Endothelial cell of umbilical vein (primary cell): Measurements from ENCODE around the gene CFAP100. TPM values are rescaled to one million over a fixed set of nuclear protein-coding genes. Genes with fewer than 3 reads are reported as not detected.

Source experiments
- BruUV-seq: library from RNA; stranded (reverse); fragments of 400-500 nt; replicated peaks from 2 replicates; lab custom pipeline; 2021; lab: Mats Ljungman, UMichigan
- CTCF ChIA-PET: fragments of 300-600, 350-600 bp; sonication (Branson Sonifier 250); formaldehyde crosslinking; loops from one replicate; lab custom pipeline; 2021; ENCODE audit warnings: antibody characterized with exemption, inconsistent platforms; lab: Charles Lee
- POLR2A ChIA-PET: fragments of 300-600, 350-600 bp; sonication (Branson Sonifier 250); formaldehyde crosslinking; loops from one replicate; lab custom pipeline; 2021; ENCODE audit warnings: antibody characterized with exemption, inconsistent platforms; lab: Charles Lee
- DNase-seq: peaks from one replicate; pipeline ENCODE4 v3.0.0-alpha.2; 2011; ENCODE audit warnings: low read depth, low spot score
- FAIRE-seq: peaks from 2 replicates; lab custom pipeline; 2011; peaks lifted over from hg19 to GRCh38; lab: Jason Lieb, UNC
- H2AFZ ChIP-seq: 2 replicates; pipeline ENCODE4 v1.6.0; 2012; ENCODE audit warnings: low read depth, low read length, control low read depth, inconsistent platforms
- H3K27ac ChIP-seq: 2 replicates; pipeline ENCODE4 v1.5.1; 2011; ENCODE audit warnings: low read depth, mild to moderate bottlenecking, control low read depth, low read length, moderate library complexity; ENCODE audit not compliant: insufficient read depth
- H3K27me3 ChIP-seq, 2 experiments: 2 replicates each; pipeline versions ENCODE4 v1.6.0 to v1.6.1; 2011; ENCODE audit warnings: low read length in 2 of 2, mixed read lengths in 1 of 2; ENCODE audit not compliant: control insufficient read depth in 2 of 2, insufficient read depth in 2 of 2
- H3K36me3 ChIP-seq, 2 experiments: 2 replicates in 1 of 2; 3 replicates in 1 of 2; pipeline ENCODE4 v1.5.1; 2011; ENCODE audit warnings: low read length in 2 of 2, mild to moderate bottlenecking in 1 of 2, moderate library complexity in 1 of 2; ENCODE audit not compliant: control insufficient read depth in 2 of 2, insufficient read depth in 2 of 2; ENCODE audit errors: extremely low read depth in 1 of 2
- H3K4me1 ChIP-seq: 3 replicates; pipeline ENCODE4 v1.5.1; 2011; ENCODE audit warnings: mild to moderate bottlenecking, low read length; ENCODE audit not compliant: control insufficient read depth, insufficient read depth; ENCODE audit errors: extremely low read depth
- H3K4me2 ChIP-seq: 2 replicates; pipeline ENCODE4 v1.6.1; 2011; ENCODE audit warnings: low read length, control low read depth, mixed read lengths; ENCODE audit not compliant: insufficient read depth
- H3K4me3 ChIP-seq, 3 experiments: fragments of 200-600 bp in 1 of 3; sonication (generic), shearing (Covaris generic) in 1 of 3; replicated peaks in 1 of 3; 2 replicates each; pipeline ENCODE4 v1.5.1; 2011 to 2016; ENCODE audit warnings: control low read depth in 3 of 3, low read length in 3 of 3, mild to moderate bottlenecking in 2 of 3, inconsistent platforms in 1 of 3, low read depth in 1 of 3, moderate library complexity in 1 of 3; ENCODE audit not compliant: insufficient read depth in 1 of 3
- H3K79me2 ChIP-seq: 2 replicates; pipeline ENCODE4 v1.6.0; 2012; ENCODE audit warnings: low read length, inconsistent platforms; ENCODE audit not compliant: control insufficient read depth, insufficient read depth
- H3K9ac ChIP-seq: replicated peaks from 2 replicates; pipeline ENCODE3; 2011; ENCODE audit warnings: low read length, control low read depth; ENCODE audit not compliant: insufficient read depth; ENCODE audit errors: extremely low read depth
- H3K9me1 ChIP-seq: replicated peaks from 3 replicates; pipeline ENCODE4 v1.6.0; 2011; ENCODE audit warnings: mild to moderate bottlenecking, low read length; ENCODE audit not compliant: control insufficient read depth, insufficient read depth; ENCODE audit errors: extremely low read depth
- H3K9me3 ChIP-seq: replicated peaks from 2 replicates; pipeline ENCODE4 v1.5.1; 2012; ENCODE audit warnings: low read length, inconsistent platforms; ENCODE audit not compliant: control insufficient read depth, insufficient read depth
- H4K20me1 ChIP-seq: replicated peaks from 2 replicates; pipeline ENCODE3; 2011; ENCODE audit warnings: mild to moderate bottlenecking, low read length; ENCODE audit not compliant: control insufficient read depth, insufficient read depth; ENCODE audit errors: extremely low read depth
- CTCF ChIP-seq, 2 donors: IDR thresholded peaks; 1 replicate in 1 of 2; 2 replicates in 1 of 2; pipeline ENCODE4 v1.5.1; 2011; ENCODE audit warnings: low read length in 2 of 2, mild to moderate bottlenecking in 2 of 2, moderate library complexity in 2 of 2, control low read depth in 1 of 2, inconsistent platforms in 1 of 2, low read depth in 1 of 2; ENCODE audit not compliant: insufficient read depth in 1 of 2; ENCODE audit errors: extremely low read depth in 1 of 2
- EZH2 ChIP-seq: IDR thresholded peaks from 2 replicates; pipeline ENCODE4 v1.6.1; 2012; ENCODE audit warnings: borderline replicate concordance, low read depth, mild to moderate bottlenecking, moderate library complexity, low read length, inconsistent platforms; ENCODE audit not compliant: severe bottlenecking
- FOS ChIP-seq: IDR thresholded peaks from 2 replicates; pipeline ENCODE4 v1.6.1; 2011; ENCODE audit warnings: mild to moderate bottlenecking, low read length, moderate library complexity, borderline replicate concordance; ENCODE audit not compliant: insufficient read depth
- GATA2 ChIP-seq: IDR thresholded peaks from 2 replicates; pipeline ENCODE4 v1.7.0; 2011; ENCODE audit warnings: low read depth, mild to moderate bottlenecking, moderate library complexity, mixed read lengths, low read length; ENCODE audit not compliant: insufficient read length, insufficient read depth
- JUN ChIP-seq: IDR thresholded peaks from 2 replicates; pipeline ENCODE4 v1.6.1; 2011; ENCODE audit warnings: borderline replicate concordance, low read depth; ENCODE audit not compliant: insufficient read length, insufficient read depth
- MAX ChIP-seq: IDR thresholded peaks from 2 replicates; pipeline ENCODE4 v1.6.1; 2011; ENCODE audit not compliant: insufficient read depth, insufficient read length
- MYC ChIP-seq: IDR thresholded peaks from one replicate; pipeline ENCODE4 v1.6.1; 2011; ENCODE audit warnings: mild to moderate bottlenecking, low read depth, low read length
- POLR2A ChIP-seq: IDR thresholded peaks from 2 replicates; pipeline ENCODE4 v1.6.1; 2012; ENCODE audit warnings: low read depth, mild to moderate bottlenecking, control low read depth, low read length
- POLR2AphosphoS5 ChIP-seq: IDR thresholded peaks from 2 replicates; pipeline ENCODE4 v1.6.1; 2012; ENCODE audit warnings: low read depth, mild to moderate bottlenecking, control low read depth, low read length, moderate library complexity; ENCODE audit not compliant: insufficient read depth
- dilution Hi-C: fragments of 300-500 bp; cut with MboI; formaldehyde crosslinking; loops from one replicate; pipeline ENCODE4 v1.15.0; 2019; ENCODE audit warnings: low sequenced_read_pairs; ENCODE audit not compliant: extremely low pct_ligation_motif_present
- intact Hi-C: fragments of 100-400 bp; cut with micrococcal nuclease; formaldehyde crosslinking; loops from one replicate; pipeline ENCODE4 v1.10.0; 2022
- polyA plus RNA-seq, 4 experiments: library from polyadenylated mRNA; depleted of rRNA in 3 of 4; stranded (reverse) in 3 of 4; unstranded in 1 of 4; fragments of >200 nt; gene quantifications; 2 replicates each; pipeline versions ENCODE4 v1.2.1 to v1.2.3, GENCODE V29; 2011 to 2012; ENCODE audit warnings: missing spikeins in 1 of 4
- total RNA-seq: library from RNA; stranded (reverse); gene quantifications from 2 replicates; pipeline ENCODE4 v1.2.3, GENCODE V29; 2021

CFAP100 gene
- total and polyA plus RNA-seq, 2 donors (not counting 3 experiments of a cell fraction or from before 2014, with no cell fraction given), result not detected

GRCh38 chr3:126459111-126459762, 64.5 kb downstream of the CFAP100 start:
- Histone ChIP-seq H3K9me3 (no peaks in the 10 kb centered on the region), H3K4me3 (no peak overlapping the region), H3K27ac (no peak overlapping the region), H3K27me3 (no peaks in the 10 kb centered on the region), H4K20me1 (no peaks in the 10 kb centered on the region), H3K36me3 (peaks cover 21 to 33% of the 10 kb centered on the region in 2 experiments), H3K9ac (no peak overlapping the region), H3K4me2 (no peak overlapping the region), H3K4me1 (no peaks in the 10 kb centered on the region), H3K9me1 (no peaks in the 10 kb centered on the region), H3K79me2 (peaks cover 13% of the 10 kb centered on the region), H2AFZ (no peak overlapping the region)
- dilution Hi-C loops (no loop called here), intact Hi-C loops (no loop called here)
- DNase-seq, result no peak
- no peak for FAIRE-seq
- POLR2A ChIA-PET, result no interaction called here
- CTCF ChIA-PET, result interaction anchor here (1.6 kb wide), 1 partner anchor 13 kb away, joined by 6 read pairs; no protein-coding TSS in a partner anchor
- BruUV-seq, result no TSS peak
- no peak for TF ChIP-seq MYC
- no peak for TF ChIP-seq POLR2A
- TF ChIP-seq GATA2, result no peak
- TF ChIP-seq JUN, result no peak
- no peak for TF ChIP-seq CTCF (IDR thresholded peaks at IDR 0.05; ENCODE audit: extremely low read depth in 1 of 2, insufficient read depth in 1 of 2, low read depth in 1 of 2, low read length in 2 of 2)
- no peak for TF ChIP-seq FOS
- no peak for TF ChIP-seq EZH2
- TF ChIP-seq POLR2AphosphoS5, result no peak
- TF ChIP-seq MAX, result no peak
